Parathyroid adenoma (tissue), 2 donors: ENCODE data around the gene PROKR1.

Experiments used
- H2AFZ ChIP-seq: fragments of 300-600 bp; sonication (generic); one replicate; pipeline ENCODE4 v1.7.0; 2017; ENCODE audit warnings: antibody characterized with exemption, mild to moderate bottlenecking
- H3K27ac ChIP-seq: fragments of 300-600 bp; sonication (generic); one replicate; pipeline ENCODE4 v1.7.0; 2017
- H3K27me3 ChIP-seq: fragments of 300-600 bp; sonication (generic); one replicate; pipeline ENCODE4 v1.7.0; 2017; ENCODE audit warnings: low read length; ENCODE audit not compliant: control insufficient read depth, insufficient read depth
- H3K36me3 ChIP-seq: fragments of 300-600 bp; sonication (generic); one replicate; pipeline ENCODE4 v1.7.0; 2017; ENCODE audit warnings: low read length; ENCODE audit not compliant: control insufficient read depth, insufficient read depth
- H3K4me1 ChIP-seq: fragments of 300-600 bp; sonication (generic); one replicate; pipeline ENCODE4 v1.7.0; 2017; ENCODE audit warnings: control low read depth
- H3K4me2 ChIP-seq: fragments of 300-600 bp; sonication (generic); one replicate; pipeline ENCODE4 v1.7.0; 2017; ENCODE audit warnings: low read length
- H3K4me3 ChIP-seq: fragments of 300-600 bp; sonication (generic); one replicate; pipeline ENCODE4 v1.7.0; 2017; ENCODE audit warnings: low read depth, low read length
- H3K79me2 ChIP-seq: fragments of 300-600 bp; sonication (generic); one replicate; pipeline ENCODE4 v1.7.0; 2017; ENCODE audit warnings: control low read depth
- H3K9ac ChIP-seq: fragments of 300-600 bp; sonication (generic); one replicate; pipeline ENCODE4 v1.7.0; 2017; ENCODE audit warnings: mild to moderate bottlenecking
- H3K9me3 ChIP-seq: fragments of 300-600 bp; sonication (generic); one replicate; pipeline ENCODE4 v1.7.0; 2017; ENCODE audit warnings: low read length; ENCODE audit not compliant: control insufficient read depth
- TF ChIP-seq, protein P1 (sequence below): fragments of 300-600 bp; sonication (generic); IDR thresholded peaks from one replicate; pipeline ENCODE4 v1.7.0; 2017; ENCODE audit warnings: antibody characterized with exemption, mild to moderate bottlenecking
- donor health status: primary hyperparathyroidism.

Gene PROKR1

DNA sequence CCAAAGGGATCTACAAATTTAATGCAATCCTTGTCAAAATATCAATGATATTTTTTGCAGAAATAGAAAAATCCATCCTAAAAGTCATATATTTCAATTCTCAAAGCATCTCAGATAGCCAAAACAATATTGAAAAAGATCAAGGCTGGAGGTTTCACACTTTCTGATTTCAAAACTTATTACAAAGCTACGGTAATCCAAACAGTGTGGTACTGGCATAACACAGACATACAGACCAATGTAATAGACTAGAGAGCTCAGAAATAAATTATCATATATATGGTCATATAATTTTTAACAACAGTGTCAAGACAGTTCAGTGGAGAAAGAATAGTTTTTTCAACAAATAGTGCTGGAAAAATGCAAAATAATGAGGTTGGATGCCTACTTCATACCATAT is 40.3 kb upstream of the PROKR1 start:
- Histone ChIP-seq H3K4me1 (no peaks in the 10 kb centered on the region), H3K4me2 (no peak overlapping the region), H3K27ac (no peak overlapping the region), H3K9ac (no peak overlapping the region), H2AFZ (no peak overlapping the region), H3K27me3 (no peaks in the 10 kb centered on the region), H3K9me3 (no peaks in the 10 kb centered on the region), H3K79me2 (no peaks in the 10 kb centered on the region), H3K36me3 (no peaks in the 10 kb centered on the region), H3K4me3 (no peak overlapping the region)
- TF ChIP-seq, protein P1, sequence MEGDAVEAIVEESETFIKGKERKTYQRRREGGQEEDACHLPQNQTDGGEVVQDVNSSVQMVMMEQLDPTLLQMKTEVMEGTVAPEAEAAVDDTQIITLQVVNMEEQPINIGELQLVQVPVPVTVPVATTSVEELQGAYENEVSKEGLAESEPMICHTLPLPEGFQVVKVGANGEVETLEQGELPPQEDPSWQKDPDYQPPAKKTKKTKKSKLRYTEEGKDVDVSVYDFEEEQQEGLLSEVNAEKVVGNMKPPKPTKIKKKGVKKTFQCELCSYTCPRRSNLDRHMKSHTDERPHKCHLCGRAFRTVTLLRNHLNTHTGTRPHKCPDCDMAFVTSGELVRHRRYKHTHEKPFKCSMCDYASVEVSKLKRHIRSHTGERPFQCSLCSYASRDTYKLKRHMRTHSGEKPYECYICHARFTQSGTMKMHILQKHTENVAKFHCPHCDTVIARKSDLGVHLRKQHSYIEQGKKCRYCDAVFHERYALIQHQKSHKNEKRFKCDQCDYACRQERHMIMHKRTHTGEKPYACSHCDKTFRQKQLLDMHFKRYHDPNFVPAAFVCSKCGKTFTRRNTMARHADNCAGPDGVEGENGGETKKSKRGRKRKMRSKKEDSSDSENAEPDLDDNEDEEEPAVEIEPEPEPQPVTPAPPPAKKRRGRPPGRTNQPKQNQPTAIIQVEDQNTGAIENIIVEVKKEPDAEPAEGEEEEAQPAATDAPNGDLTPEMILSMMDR: no peak

DNA sequence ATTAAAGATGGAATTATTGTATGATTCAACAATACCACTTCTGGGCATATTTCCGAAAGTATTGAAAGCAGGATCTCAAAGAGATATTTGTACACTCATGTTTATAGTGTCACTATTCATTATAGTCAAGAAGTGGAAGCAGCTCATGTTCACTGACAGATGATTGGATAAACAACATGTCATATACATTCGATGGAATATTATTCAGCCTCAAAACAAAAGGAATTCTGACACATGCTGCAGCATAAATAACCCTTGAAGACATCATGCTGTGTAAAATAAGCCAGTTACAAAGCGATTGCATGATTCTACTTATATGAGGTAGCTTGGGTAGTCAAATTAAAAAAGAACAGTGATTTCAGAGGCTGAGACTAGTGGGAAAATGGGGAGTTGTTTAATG is 39.3 kb upstream of the PROKR1 start:
- Histone ChIP-seq H3K4me1 (no peaks in the 10 kb centered on the region), H2AFZ (no peak overlapping the region), H3K9me3 (peaks cover 2% of the 10 kb centered on the region), H3K27ac (no peak overlapping the region), H3K27me3 (no peaks in the 10 kb centered on the region), H3K4me3 (no peak overlapping the region), H3K36me3 (no peaks in the 10 kb centered on the region), H3K79me2 (no peaks in the 10 kb centered on the region), H3K9ac (no peak overlapping the region), H3K4me2 (no peak overlapping the region)
- TF ChIP-seq, protein P1: no peak

DNA sequence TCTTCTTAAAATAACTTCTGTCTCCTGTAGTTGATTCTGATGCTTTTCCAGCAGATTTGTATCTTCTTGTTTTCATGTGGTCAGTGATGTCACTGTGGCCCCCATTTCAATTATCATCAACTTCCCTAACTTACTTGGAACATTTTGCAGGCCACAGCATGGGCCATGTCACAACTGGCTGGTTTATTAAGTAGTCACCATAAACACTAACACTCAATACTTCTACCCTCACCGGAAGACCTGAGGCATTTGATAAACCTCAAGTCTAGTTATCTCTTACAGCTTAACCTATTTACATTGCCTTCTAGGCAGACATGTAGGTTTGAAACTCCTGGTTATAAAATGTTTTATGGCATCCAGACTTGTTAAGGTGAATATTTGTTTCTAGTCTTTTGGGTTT is 37.4 kb upstream of the PROKR1 start:
- no peaks in the 10 kb centered on the region for H3K27me3 ChIP-seq
- no peaks in the 10 kb centered on the region for H3K4me1 ChIP-seq
- no peaks in the 10 kb centered on the region for H3K79me2 ChIP-seq
- peaks cover 2% of the 10 kb centered on the region for H3K9me3 ChIP-seq
- H3K4me2 ChIP-seq: no peak overlapping the region
- H3K9ac ChIP-seq: no peak overlapping the region
- no peak overlapping the region for H3K4me3 ChIP-seq
- H3K27ac ChIP-seq: no peak overlapping the region
- no peak overlapping the region for H2AFZ ChIP-seq
- H3K36me3 ChIP-seq: no peaks in the 10 kb centered on the region
- TF ChIP-seq, protein P1: no peak

DNA sequence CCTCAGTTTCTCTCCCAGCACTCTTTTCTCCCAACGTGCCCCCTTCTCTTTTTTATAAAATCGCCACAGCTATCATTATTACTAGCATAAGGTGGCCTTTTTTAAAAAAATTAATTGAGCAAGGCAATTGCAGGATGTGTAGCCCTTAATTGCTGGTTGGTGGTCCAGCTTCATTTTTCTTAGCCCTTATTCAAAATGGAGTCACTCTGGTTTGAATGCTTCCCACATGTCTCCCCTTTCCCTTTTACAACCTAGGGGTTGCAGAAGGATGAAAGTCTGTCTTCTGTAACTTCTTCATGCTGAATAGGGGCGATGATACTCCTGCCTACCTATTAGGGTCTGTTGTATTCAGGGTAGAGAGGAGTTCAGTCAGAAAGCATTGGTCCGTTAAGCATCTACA is 36.6 kb upstream of the PROKR1 start:
- no peak overlapping the region for H2AFZ ChIP-seq
- no peaks in the 10 kb centered on the region for H3K27me3 ChIP-seq
- no peaks in the 10 kb centered on the region for H3K36me3 ChIP-seq
- no peak overlapping the region for H3K4me2 ChIP-seq
- H3K27ac ChIP-seq: no peak overlapping the region
- H3K4me3 ChIP-seq: no peak overlapping the region
- H3K4me1 ChIP-seq: no peaks in the 10 kb centered on the region
- H3K9me3 ChIP-seq: peaks cover 2% of the 10 kb centered on the region
- H3K9ac ChIP-seq: no peak overlapping the region
- TF ChIP-seq, protein P1: no peak
- no peaks in the 10 kb centered on the region for H3K79me2 ChIP-seq

DNA sequence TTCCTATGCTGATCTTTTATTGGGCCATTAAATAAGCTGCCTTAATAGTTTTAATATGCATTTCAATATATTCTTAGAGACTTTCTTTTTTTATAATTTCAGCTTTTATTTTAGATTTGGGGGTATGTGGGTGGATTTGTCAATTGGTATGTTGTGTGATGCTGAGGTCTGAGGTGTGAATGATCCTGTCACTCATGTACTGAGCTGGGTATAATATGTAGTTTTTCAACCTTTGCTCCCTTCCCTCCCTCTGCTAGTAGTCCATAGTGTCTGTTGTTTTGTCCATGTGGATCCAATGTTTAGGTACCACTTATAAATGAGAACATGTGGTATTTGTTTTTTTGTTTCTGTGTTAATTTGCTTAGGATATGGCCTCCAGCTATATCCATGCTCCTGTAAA is 35.5 kb upstream of the PROKR1 start:
- no peak overlapping the region for H3K27ac ChIP-seq
- H3K4me3 ChIP-seq: no peak overlapping the region
- H3K4me2 ChIP-seq: no peak overlapping the region
- H2AFZ ChIP-seq: no peak overlapping the region
- TF ChIP-seq, protein P1: no peak
- no peaks in the 10 kb centered on the region for H3K36me3 ChIP-seq
- no peaks in the 10 kb centered on the region for H3K27me3 ChIP-seq
- H3K9me3 ChIP-seq: peaks cover 2% of the 10 kb centered on the region
- H3K9ac ChIP-seq: no peak overlapping the region
- no peaks in the 10 kb centered on the region for H3K79me2 ChIP-seq
- no peaks in the 10 kb centered on the region for H3K4me1 ChIP-seq
